SK-N-SH treated with all-trans-retinoic acid at 6 μM for 48 hours (cell line): ENCODE results near the gene RAPGEF4.

ENCODE experiments used
- ATAC-seq: fragments of 200-7000 bp; cut with Tn5 transposase; 3 replicates; pipeline ENCODE4 v1.9.1; 2020; ENCODE audit warnings: mild to moderate bottlenecking, moderate library complexity
- ARNTL ChIP-seq: fragments of 450-650 bp; formaldehyde crosslinking; IDR thresholded peaks from 2 replicates; pipeline ENCODE4 v1.5.0; 2020; ENCODE audit warnings: low read depth, mild to moderate bottlenecking, moderate library complexity, borderline replicate concordance
- BACH2 ChIP-seq: fragments of 250-450 bp; sonication (Bioruptor Pico); IDR thresholded peaks from 2 replicates; pipeline ENCODE4 v1.9.0; 2021; ENCODE audit warnings: mild to moderate bottlenecking, borderline replicate concordance
- CREB5 ChIP-seq: fragments of 250-450 bp; sonication (Bioruptor Pico); IDR thresholded peaks from 2 replicates; pipeline ENCODE4 v1.5.1; 2020; ENCODE audit warnings: low read depth, mild to moderate bottlenecking, moderate library complexity
- CSDC2 ChIP-seq: fragments of 250-450 bp; sonication (Bioruptor Pico); IDR thresholded peaks from 2 replicates; pipeline ENCODE4 v1.5.0; 2020; ENCODE audit warnings: mild to moderate bottlenecking, moderate library complexity
- CSRNP3 ChIP-seq: fragments of 250-450 bp; sonication (Bioruptor Pico); IDR thresholded peaks from 2 replicates; pipeline ENCODE4 v1.5.1; 2021; ENCODE audit warnings: mild to moderate bottlenecking, moderate library complexity
- ESRRG ChIP-seq: fragments of 250-450 bp; sonication (Bioruptor Pico); IDR thresholded peaks from 2 replicates; pipeline ENCODE4 v1.6.1; 2021; ENCODE audit warnings: mild to moderate bottlenecking
- GLIS3 ChIP-seq: fragments of 250-450 bp; sonication (Bioruptor Pico); IDR thresholded peaks from 2 replicates; pipeline ENCODE4 v1.5.0; 2020; ENCODE audit warnings: mild to moderate bottlenecking, moderate library complexity
- ISL1 ChIP-seq: fragments of 250-450 bp; sonication (Bioruptor Pico); IDR thresholded peaks from 2 replicates; pipeline ENCODE4 v2.1.2; 2022; ENCODE audit warnings: mild to moderate bottlenecking, moderate library complexity
- OSR1 ChIP-seq: fragments of 250-450 bp; sonication (Bioruptor Pico); IDR thresholded peaks from 2 replicates; pipeline ENCODE4 v1.8.0; 2022; ENCODE audit warnings: moderate library complexity, mild to moderate bottlenecking, inconsistent platforms
- PATZ1 ChIP-seq: fragments of 250-450 bp; sonication (Bioruptor Pico); IDR thresholded peaks from 2 replicates; pipeline ENCODE4 v1.8.0; 2020; ENCODE audit warnings: mild to moderate bottlenecking, moderate library complexity, borderline replicate concordance
- PPARA ChIP-seq: fragments of 250-450 bp; sonication (Bioruptor Pico); IDR thresholded peaks from 2 replicates; pipeline ENCODE4 v1.5.0; 2020; ENCODE audit warnings: mild to moderate bottlenecking, borderline replicate concordance
- RARB ChIP-seq: fragments of 250-450 bp; sonication (Bioruptor Pico); IDR thresholded peaks from 2 replicates; pipeline ENCODE4 v1.8.0; 2021; ENCODE audit warnings: mild to moderate bottlenecking, moderate library complexity
- SNAI2 ChIP-seq: fragments of 250-450 bp; sonication (Bioruptor Pico); IDR thresholded peaks from 2 replicates; pipeline ENCODE4 v1.5.0; 2020; ENCODE audit warnings: mild to moderate bottlenecking, moderate library complexity
- TCF4 ChIP-seq: fragments of 250-450 bp; sonication (Bioruptor Pico); IDR thresholded peaks from 2 replicates; pipeline ENCODE4 v1.8.0; 2021; ENCODE audit warnings: mild to moderate bottlenecking, moderate library complexity, borderline replicate concordance
- TOX ChIP-seq: fragments of 250-450 bp; sonication (Bioruptor Pico); IDR thresholded peaks from 2 replicates; pipeline ENCODE4 v1.8.0; 2021; ENCODE audit warnings: mild to moderate bottlenecking, moderate library complexity, borderline replicate concordance
- TSHZ2 ChIP-seq: fragments of 250-450 bp; sonication (Bioruptor Pico); IDR thresholded peaks from 2 replicates; pipeline ENCODE4 v1.5.0; 2020; ENCODE audit warnings: mild to moderate bottlenecking, moderate library complexity
- ZC3H10 ChIP-seq: fragments of 250-450 bp; sonication (Bioruptor Pico); IDR thresholded peaks from 2 replicates; pipeline ENCODE4 v1.5.1; 2021; ENCODE audit warnings: mild to moderate bottlenecking, moderate library complexity
- ZFP3 ChIP-seq: fragments of 250-450 bp; sonication (Bioruptor Pico); IDR thresholded peaks from 2 replicates; pipeline ENCODE4 v1.5.0; 2020; ENCODE audit warnings: mild to moderate bottlenecking, moderate library complexity
- ZFP30 ChIP-seq: fragments of 450-650 bp; formaldehyde crosslinking; IDR thresholded peaks from 2 replicates; pipeline ENCODE4 v1.5.0; 2022; ENCODE audit warnings: mild to moderate bottlenecking, moderate library complexity
- ZNF565 ChIP-seq: fragments of 450-650 bp; formaldehyde crosslinking; conservative IDR thresholded peaks from 2 replicates; pipeline ENCODE4 v1.5.0; 2020; ENCODE audit warnings: low read depth, mild to moderate bottlenecking, moderate library complexity
- ZNF70 ChIP-seq: fragments of 450-650 bp; formaldehyde crosslinking; IDR thresholded peaks from 2 replicates; pipeline ENCODE4 v1.5.0; 2020; ENCODE audit warnings: mild to moderate bottlenecking, moderate library complexity
- ZNF8 ChIP-seq: fragments of 450-650 bp; formaldehyde crosslinking; IDR thresholded peaks from 2 replicates; pipeline ENCODE4 v1.5.0; 2020; ENCODE audit warnings: mild to moderate bottlenecking, moderate library complexity

Gene RAPGEF4

GRCh38 chr2:172931256-172931894 is 195.7 kb downstream of the RAPGEF4 start:
- peak; percentile 15; the same call in 1 of the 2 replicates for TF ChIP-seq ISL1 (CRISPR knock-in tag)
- no peak for TF ChIP-seq ESRRG (CRISPR knock-in tag)
- peak; percentile 19; the same call in 1 of the 2 replicates for TF ChIP-seq ZFP3 (CRISPR knock-in tag)
- TF ChIP-seq, all 23 proteins: peak for 2
- ATAC-seq = peak; percentile 81

- ATAC-seq = peak; percentile 83
- TF ChIP-seq ZNF70 (CRISPR knock-in tag) (no peak), CREB5 (CRISPR knock-in tag) (no peak), TSHZ2 (CRISPR knock-in tag) (no peak), ESRRG (CRISPR knock-in tag) (no peak), BACH2 (no peak), TOX (CRISPR knock-in tag) (no peak), ZFP30 (CRISPR knock-in tag) (no peak), ZFP3 (CRISPR knock-in tag) (no peak), PATZ1 (CRISPR knock-in tag) (no peak), RARB (CRISPR knock-in tag) (no peak), ZNF8 (no peak), ARNTL (CRISPR knock-in tag) (no peak), CSDC2 (CRISPR knock-in tag) (no peak), ZC3H10 (CRISPR knock-in tag) (no peak), ZNF565 (no peak), PPARA (CRISPR knock-in tag) (no peak), SNAI2 (no peak)
Observed at GRCh38 chr2:172931918-172932520, 196.4 kb downstream of the RAPGEF4 start.

- no peak for ATAC-seq
Observed at GRCh38 chr2:172937884-172938712, 202.5 kb downstream of the RAPGEF4 start.

More at GRCh38 chr2:172937884-172938712, 202.5 kb downstream of the RAPGEF4 start:
- TF ChIP-seq SNAI2 (no peak), CSRNP3 (CRISPR knock-in tag) (no peak), BACH2 (no peak), TSHZ2 (CRISPR knock-in tag) (no peak), TOX (CRISPR knock-in tag) (no peak), ZNF70 (CRISPR knock-in tag) (no peak), ARNTL (CRISPR knock-in tag) (no peak), ISL1 (CRISPR knock-in tag) (no peak), ZFP3 (CRISPR knock-in tag) (no peak), GLIS3 (CRISPR knock-in tag) (no peak), OSR1 (CRISPR knock-in tag) (no peak), TCF4 (CRISPR knock-in tag) (no peak)
